HCT116 (cell line): ENCODE data around the gene TSC22D3. TPM values are rescaled to one million over a fixed set of nuclear protein-coding genes. Genes with fewer than 3 reads are reported as not detected.

Source experiments
- ATAC-seq: fragments of 200-7000 bp; cut with Tn5 transposase; 2 replicates; pipeline ENCODE4 v1.9.1; 2020; ENCODE audit warnings: mild to moderate bottlenecking, moderate library complexity
- BruUV-seq: library from RNA; stranded (reverse); fragments of 400-500 nt; replicated peaks from 2 replicates; lab custom pipeline; 2021; lab: Mats Ljungman, UMichigan
- CTCF ChIA-PET: fragments of 300-600 bp; sonication (Branson Sonifier 250); formaldehyde crosslinking; loops from one replicate; lab custom pipeline; 2021; ENCODE audit warnings: antibody characterized with exemption; lab: Charles Lee
- POLR2A ChIA-PET: fragments of 300-600, 350-600 bp; sonication (Branson Sonifier 250); formaldehyde crosslinking; loops from one replicate; lab custom pipeline; 2021; ENCODE audit warnings: antibody characterized with exemption; lab: Charles Lee
- RAD21 ChIA-PET, 2 experiments: fragments of 300-600 bp; sonication (Branson Sonifier 250); formaldehyde crosslinking; loops; one replicate each; lab custom pipeline; 2023; ENCODE audit warnings: low total read pairs in 2 of 2; ENCODE audit not compliant: uncharacterized antibody in 2 of 2, unreplicated experiment in 2 of 2, low non-redundant PET in 1 of 2; lab: Charles Lee
- DNase-seq: peaks from one replicate; pipeline ENCODE4 v3.0.0-alpha.2; 2010; ENCODE audit warnings: low read depth, low spot score
- H2AFZ ChIP-seq: fragments of 200-600 bp; shearing (Covaris generic), sonication (generic); 2 replicates; pipeline ENCODE4 v1.6.1; 2017; ENCODE audit warnings: low read depth, mixed run types, mixed read lengths, antibody characterized with exemption, low read length; ENCODE audit not compliant: poor library complexity, severe bottlenecking
- H3K27ac ChIP-seq: 2 replicates; pipeline ENCODE4 v1.5.1; 2012; ENCODE audit warnings: low read depth, low read length
- H3K27me3 ChIP-seq: fragments of 200-600 bp; sonication (generic); 2 replicates; pipeline ENCODE4 v1.6.1; 2016; ENCODE audit warnings: mixed run types, low read length, mixed read lengths; ENCODE audit not compliant: insufficient read depth
- H3K36me3 ChIP-seq, 2 experiments: fragments of 200-500 bp in 1 of 2; fragments of 200-600 bp in 1 of 2; sonication (Bioruptor generic) in 1 of 2; sonication (generic) in 1 of 2; 2 replicates each; pipeline versions ENCODE4 v1.5.1 to v1.6.1; 2014 to 2016; ENCODE audit warnings: low read length in 2 of 2, inconsistent platforms in 1 of 2, mixed read lengths in 1 of 2, mixed run types in 1 of 2; ENCODE audit not compliant: insufficient read depth in 2 of 2, control insufficient read depth in 1 of 2
- H3K4me1 ChIP-seq, 2 experiments: fragments of 200-600 bp in 1 of 2; sonication (generic) in 1 of 2; 2 replicates each; pipeline versions ENCODE4 v1.5.1 to v1.6.1; 2012 to 2017; ENCODE audit warnings: low read length in 2 of 2, inconsistent platforms in 1 of 2, mild to moderate bottlenecking in 1 of 2, mixed read lengths in 1 of 2, mixed run types in 1 of 2, moderate library complexity in 1 of 2; ENCODE audit not compliant: insufficient read depth in 2 of 2, control insufficient read depth in 1 of 2
- H3K4me2 ChIP-seq: fragments of 200-600 bp; sonication (generic); 2 replicates; pipeline ENCODE4 v1.6.1; 2017; ENCODE audit warnings: mixed run types, low read length, mixed read lengths
- H3K4me3 ChIP-seq, 2 experiments: fragments of 200-600 bp in 1 of 2; sonication (generic) in 1 of 2; replicated peaks in 1 of 2; 2 replicates each; pipeline ENCODE4 v1.5.1; 2011 to 2016; ENCODE audit warnings: low read length in 2 of 2, control low read depth in 1 of 2, low read depth in 1 of 2, mild to moderate bottlenecking in 1 of 2, mixed read lengths in 1 of 2, mixed run types in 1 of 2
- H3K79me2 ChIP-seq: fragments of 200-600 bp; sonication (generic); 2 replicates; pipeline ENCODE4 v1.6.1; 2017; ENCODE audit warnings: mild to moderate bottlenecking, mixed run types, low read length, moderate library complexity, mixed read lengths; ENCODE audit not compliant: insufficient read depth
- H3K9ac ChIP-seq: fragments of 200-600 bp; sonication (generic); 2 replicates; pipeline ENCODE4 v1.6.1; 2016; ENCODE audit warnings: low read length, mixed read lengths
- H3K9me2 ChIP-seq: fragments of 200-600 bp; sonication (generic), shearing (Covaris generic); 2 replicates; pipeline ENCODE4 v1.6.1; 2017; ENCODE audit warnings: mixed run types, mild to moderate bottlenecking, moderate library complexity; ENCODE audit not compliant: insufficient read depth
- H3K9me3 ChIP-seq, 2 experiments: fragments of 200-500 bp in 1 of 2; fragments of 200-600 bp in 1 of 2; sonication (Bioruptor generic) in 1 of 2; sonication (generic) in 1 of 2; 2 replicates each; pipeline ENCODE4 v1.6.1; 2014 to 2017; ENCODE audit warnings: low read length in 2 of 2, mixed read lengths in 2 of 2, inconsistent platforms in 1 of 2, low read depth in 1 of 2, mild to moderate bottlenecking in 1 of 2, mixed run types in 1 of 2, moderate library complexity in 1 of 2; ENCODE audit not compliant: control insufficient read depth in 1 of 2, insufficient read depth in 1 of 2
- H4K20me1 ChIP-seq: fragments of 200-600 bp; sonication (generic), shearing (Covaris generic); 2 replicates; pipeline ENCODE4 v1.6.1; 2017; ENCODE audit warnings: mixed run types, mild to moderate bottlenecking, moderate library complexity; ENCODE audit not compliant: insufficient read depth
- CEBPB ChIP-seq: IDR thresholded peaks from 2 replicates; pipeline ENCODE4 v1.6.1; 2012; ENCODE audit warnings: low read depth
- EGR1 ChIP-seq: IDR thresholded peaks from 2 replicates; pipeline ENCODE4 v1.6.1; 2012; ENCODE audit warnings: low read depth
- EZH2 ChIP-seq: fragments of 200-600 bp; sonication (generic); IDR thresholded peaks from 2 replicates; pipeline ENCODE4 v1.6.1; 2017; ENCODE audit warnings: antibody characterized with exemption, mixed run types
- FOSL1 ChIP-seq: IDR thresholded peaks from 2 replicates; pipeline ENCODE4 v1.6.1; 2012; ENCODE audit warnings: low read depth
- POLR2A ChIP-seq: IDR thresholded peaks from 2 replicates; pipeline ENCODE4 v1.7.0; 2011; ENCODE audit warnings: borderline replicate concordance; ENCODE audit not compliant: insufficient read depth, insufficient read length; ENCODE audit errors: extremely low read depth
- RAD21 ChIP-seq: IDR thresholded peaks from 2 replicates; pipeline ENCODE4 v1.6.1; 2012; ENCODE audit warnings: low read depth, mild to moderate bottlenecking
- TCF7L2 ChIP-seq: IDR thresholded peaks from 2 replicates; pipeline ENCODE4 v1.7.0; 2011; ENCODE audit warnings: borderline replicate concordance, inconsistent platforms; ENCODE audit not compliant: insufficient read depth, insufficient read length; ENCODE audit errors: extremely low read depth
- ZBTB33 ChIP-seq: IDR thresholded peaks from 2 replicates; pipeline ENCODE4 v1.6.1; 2011; ENCODE audit warnings: mild to moderate bottlenecking, low read length, moderate library complexity; ENCODE audit not compliant: insufficient replicate concordance; ENCODE audit errors: extremely low read depth
- intact Hi-C: fragments of 100-400 bp; cut with micrococcal nuclease; formaldehyde crosslinking; loops from 2 replicates; pipeline ENCODE4 v1.10.0; 2022
- total RNA-seq: library from RNA; stranded (reverse); gene quantifications from one replicate; pipeline ENCODE4 v1.2.1, GENCODE V29; 2021; ENCODE audit not compliant: unreplicated experiment
- TF ChIP-seq, protein P1 (sequence below): IDR thresholded peaks from 2 replicates; pipeline ENCODE4 v1.6.1; 2012

The TSC22D3 gene
- total RNA-seq, 1 experiment from 2014 or later, result 24.6 TPM

GRCh38 chrX:107721318-107721717 is 54.3 kb downstream of the TSC22D3 start:
- peaks cover 21 to 24% of the 10 kb centered on the region in 2 experiments for H3K4me1 ChIP-seq
- TF ChIP-seq FOSL1, result no peak
- no peak for TF ChIP-seq TCF7L2
- no peak for TF ChIP-seq CEBPB
- no peak for TF ChIP-seq ZBTB33
- TF ChIP-seq EZH2, result no peak
- no peak for TF ChIP-seq RAD21
- TF ChIP-seq POLR2A, result no peak
- no peak for TF ChIP-seq EGR1
- TF ChIP-seq, protein P1, sequence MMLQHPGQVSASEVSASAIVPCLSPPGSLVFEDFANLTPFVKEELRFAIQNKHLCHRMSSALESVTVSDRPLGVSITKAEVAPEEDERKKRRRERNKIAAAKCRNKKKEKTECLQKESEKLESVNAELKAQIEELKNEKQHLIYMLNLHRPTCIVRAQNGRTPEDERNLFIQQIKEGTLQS, result no peak
- ChIA-PET CTCF (no interaction called here), POLR2A (no interaction called here), RAD21 (no interaction called here)
- no peak for ATAC-seq
- no peaks in the 10 kb centered on the region for H4K20me1 ChIP-seq
- no peak overlapping the region for H3K4me3 ChIP-seq
- intact Hi-C loops, result no loop called here
- H2AFZ ChIP-seq, result no peak overlapping the region
- DNase-seq, result no peak
- no peaks in the 10 kb centered on the region for H3K27me3 ChIP-seq
- no peak overlapping the region for H3K27ac ChIP-seq
- no peak overlapping the region for H3K9ac ChIP-seq
- no peaks in the 10 kb centered on the region for H3K9me2 ChIP-seq
- no TSS peak for BruUV-seq
- H3K9me3 ChIP-seq, result no peaks in the 10 kb centered on the region
- H3K79me2 ChIP-seq, result no peaks in the 10 kb centered on the region
- H3K4me2 ChIP-seq, result no peak overlapping the region
- no peaks in the 10 kb centered on the region for H3K36me3 ChIP-seq
